ENCODE data around the gene CCDC171. TPM values are rescaled to one million over a fixed set of nuclear protein-coding genes. Genes with fewer than 3 reads are reported as not detected.

The CCDC171 gene
- total RNA-seq, 1 experiment from 2014 or later, result 2.4 TPM

DNA sequence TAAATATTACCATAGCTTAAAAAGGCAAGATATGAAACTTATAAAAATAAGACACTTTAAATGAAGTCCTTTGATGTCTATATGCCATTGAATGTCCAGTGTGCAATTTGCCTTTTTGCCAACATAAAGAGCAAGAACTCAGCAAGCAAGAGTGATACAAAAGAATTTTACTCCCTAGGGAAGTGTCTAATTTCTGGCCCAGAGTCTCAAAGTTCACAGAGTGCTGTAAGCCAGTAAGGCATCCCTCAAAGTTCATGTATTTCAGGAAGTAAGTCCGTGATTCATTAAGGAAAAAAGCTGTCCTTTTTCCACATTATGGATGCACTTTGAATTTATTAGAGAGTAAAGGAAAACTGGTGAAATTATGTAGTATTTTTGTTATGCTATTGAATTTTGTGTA lies 185.2 kb downstream of the CCDC171 start:
- Histone ChIP-seq H3K27me3 (ENCODE audit: insufficient read depth, low read depth) (no peaks in the 10 kb centered on the region), H4K20me1 (ENCODE audit: insufficient read depth) (no peaks in the 10 kb centered on the region), H3K36me3 (ENCODE audit: low read depth) (no peaks in the 10 kb centered on the region), H3K79me2 (ENCODE audit: low read depth) (no peaks in the 10 kb centered on the region), H3F3A (ENCODE audit: insufficient read depth, low read depth) (peaks cover 19% of the 10 kb centered on the region; the same call in 1 of the 2 replicates), H2AFZ (no peak overlapping the region), H3K4me3 (no peak overlapping the region), H3K4me1 (replicated peaks; ENCODE audit: insufficient read depth) (peaks cover 23% of the 10 kb centered on the region), H3K27ac (no peak overlapping the region), H3K9me3 (ENCODE audit: insufficient read depth, low read depth) (no peaks in the 10 kb centered on the region), H3K9me2 (ENCODE audit: insufficient read depth) (no peaks in the 10 kb centered on the region), H3K4me2 (no peak overlapping the region)
- no TSS peak for BruUV-seq (replicated peaks)
- intact Hi-C loops (cut with micrococcal nuclease; ENCODE audit: unreplicated experiment), result loop anchor here (10.0 kb wide), 1 partner anchor 313 kb away; the partner anchor contains the start of gene SNAPC3
- ChIA-PET CTCF (no interaction called here), POLR2A (ENCODE audit: unreplicated experiment) (no interaction called here)
- TF ChIP-seq EZH2 (IDR thresholded peaks at IDR 0.05; ENCODE audit: low read depth), result no peak
- TF ChIP-seq, protein P1, sequence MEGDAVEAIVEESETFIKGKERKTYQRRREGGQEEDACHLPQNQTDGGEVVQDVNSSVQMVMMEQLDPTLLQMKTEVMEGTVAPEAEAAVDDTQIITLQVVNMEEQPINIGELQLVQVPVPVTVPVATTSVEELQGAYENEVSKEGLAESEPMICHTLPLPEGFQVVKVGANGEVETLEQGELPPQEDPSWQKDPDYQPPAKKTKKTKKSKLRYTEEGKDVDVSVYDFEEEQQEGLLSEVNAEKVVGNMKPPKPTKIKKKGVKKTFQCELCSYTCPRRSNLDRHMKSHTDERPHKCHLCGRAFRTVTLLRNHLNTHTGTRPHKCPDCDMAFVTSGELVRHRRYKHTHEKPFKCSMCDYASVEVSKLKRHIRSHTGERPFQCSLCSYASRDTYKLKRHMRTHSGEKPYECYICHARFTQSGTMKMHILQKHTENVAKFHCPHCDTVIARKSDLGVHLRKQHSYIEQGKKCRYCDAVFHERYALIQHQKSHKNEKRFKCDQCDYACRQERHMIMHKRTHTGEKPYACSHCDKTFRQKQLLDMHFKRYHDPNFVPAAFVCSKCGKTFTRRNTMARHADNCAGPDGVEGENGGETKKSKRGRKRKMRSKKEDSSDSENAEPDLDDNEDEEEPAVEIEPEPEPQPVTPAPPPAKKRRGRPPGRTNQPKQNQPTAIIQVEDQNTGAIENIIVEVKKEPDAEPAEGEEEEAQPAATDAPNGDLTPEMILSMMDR (conservative IDR thresholded peaks at IDR 0.05), result no peak
- DNase-seq, result no peak

DNA sequence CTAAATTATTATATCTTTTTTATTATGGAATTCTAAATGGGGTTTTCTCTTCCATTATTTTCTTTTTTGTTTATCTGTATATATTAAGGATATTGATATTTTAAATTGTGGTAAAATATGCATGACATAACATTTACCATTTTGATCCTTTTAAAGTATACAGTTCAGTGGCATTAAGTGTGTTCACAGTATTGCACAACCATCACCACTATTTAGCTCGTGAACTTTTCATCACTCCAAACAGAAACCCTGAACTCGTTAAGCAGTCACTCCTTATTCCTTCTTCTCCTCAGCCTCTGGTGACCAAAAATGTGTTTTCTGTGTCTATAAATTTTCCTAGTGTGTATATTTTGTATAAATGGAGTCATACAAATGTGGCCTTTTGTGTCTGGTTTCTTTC lies 188.2 kb downstream of the CCDC171 start:
- no TSS peak for BruUV-seq (replicated peaks)
- ChIA-PET POLR2A (ENCODE audit: unreplicated experiment) (no interaction called here), CTCF (no interaction called here)
- H3K9me3 ChIP-seq (ENCODE audit: insufficient read depth, low read depth), result no peaks in the 10 kb centered on the region; the same call in 1 of the 2 replicates
- no peaks in the 10 kb centered on the region for H3K27me3 ChIP-seq (ENCODE audit: insufficient read depth, low read depth)
- H3K4me2 ChIP-seq, result no peak overlapping the region
- intact Hi-C loops (cut with micrococcal nuclease; ENCODE audit: unreplicated experiment), result no loop called here
- peaks cover 6% of the 10 kb centered on the region for H3K4me1 ChIP-seq (replicated peaks; ENCODE audit: insufficient read depth)
- H3K9me2 ChIP-seq (ENCODE audit: insufficient read depth), result no peaks in the 10 kb centered on the region
- H4K20me1 ChIP-seq (ENCODE audit: insufficient read depth), result no peaks in the 10 kb centered on the region
- H3K4me3 ChIP-seq, result no peak overlapping the region
- TF ChIP-seq, protein P1 (conservative IDR thresholded peaks at IDR 0.05), result no peak
- no peak overlapping the region for H3K27ac ChIP-seq
- DNase-seq, result no peak
- H3F3A ChIP-seq (ENCODE audit: insufficient read depth, low read depth), result peaks cover 6% of the 10 kb centered on the region; the same call in 1 of the 2 replicates
- no peaks in the 10 kb centered on the region for H3K79me2 ChIP-seq (ENCODE audit: low read depth)
- H2AFZ ChIP-seq, result no peak overlapping the region
- H3K36me3 ChIP-seq (ENCODE audit: low read depth), result no peaks in the 10 kb centered on the region

DNA sequence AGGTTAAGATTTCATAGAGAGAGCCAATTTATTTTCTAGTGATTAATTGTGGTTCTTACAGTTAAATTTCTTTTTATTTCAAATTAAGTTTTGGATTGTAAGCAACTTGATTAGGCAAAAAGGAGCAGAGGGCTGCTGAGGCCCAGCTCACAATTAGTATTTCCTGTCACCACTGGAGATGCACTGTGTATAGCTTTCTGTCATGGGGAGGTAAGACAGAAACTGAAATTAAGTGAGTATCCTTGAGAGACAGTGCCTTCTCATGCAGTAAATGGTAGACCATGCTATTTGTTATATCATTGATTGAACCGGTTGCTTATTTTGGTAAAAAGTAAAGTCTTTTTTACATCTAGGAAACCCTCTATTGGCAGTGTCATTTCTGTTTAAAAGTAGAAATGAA lies 190.7 kb downstream of the CCDC171 start:
- ChIA-PET POLR2A (ENCODE audit: unreplicated experiment) (no interaction called here), CTCF (no interaction called here)
- Histone ChIP-seq H3K9me2 (ENCODE audit: insufficient read depth) (no peaks in the 10 kb centered on the region), H4K20me1 (ENCODE audit: insufficient read depth) (no peaks in the 10 kb centered on the region), H3K4me3 (no peak overlapping the region), H2AFZ (no peak overlapping the region), H3F3A (ENCODE audit: insufficient read depth, low read depth) (no peaks in the 10 kb centered on the region), H3K4me2 (no peak overlapping the region), H3K27ac (no peak overlapping the region), H3K4me1 (replicated peaks; ENCODE audit: insufficient read depth) (no peaks in the 10 kb centered on the region), H3K9me3 (ENCODE audit: insufficient read depth, low read depth) (no peaks in the 10 kb centered on the region; the same call in 1 of the 2 replicates), H3K79me2 (ENCODE audit: low read depth) (no peaks in the 10 kb centered on the region), H3K36me3 (ENCODE audit: low read depth) (no peaks in the 10 kb centered on the region), H3K27me3 (ENCODE audit: insufficient read depth, low read depth) (no peaks in the 10 kb centered on the region)
- DNase-seq, result no peak
- intact Hi-C loops (cut with micrococcal nuclease; ENCODE audit: unreplicated experiment), result no loop called here
- no peak for TF ChIP-seq EZH2 (IDR thresholded peaks at IDR 0.05; ENCODE audit: low read depth)
- TF ChIP-seq, protein P1 (conservative IDR thresholded peaks at IDR 0.05), result no peak
- BruUV-seq (replicated peaks), result no TSS peak

Measured in PC-9 (cell line).